OCI-LY3 (cell line): ENCODE results near the gene MSN.
"Not testable (repeated sequence)": the region's sequence is repeated elsewhere in the genome, so short reads cannot be mapped to it uniquely, and the experiment has no call there.

Experiments used
- H2AFZ ChIP-seq: fragments of 200-600, 300-600 bp; shearing (Covaris generic); 2 replicates; pipeline ENCODE4 v1.6.0; 2014; ENCODE audit warnings: antibody characterized with exemption, low read depth, low read length
- H3K27ac ChIP-seq: fragments of 200-600, 300-600 bp; sonication (generic); 2 replicates; pipeline ENCODE4 v1.5.1; 2014; ENCODE audit warnings: mild to moderate bottlenecking, low read length, moderate library complexity, mixed read lengths
- H3K27me3 ChIP-seq: fragments of 200-600, 300-600 bp; sonication (generic); 2 replicates; pipeline ENCODE4 v1.6.1; 2014; ENCODE audit warnings: low read depth, low read length, mixed read lengths
- H3K36me3 ChIP-seq: fragments of 200-600, 300-600 bp; sonication (generic); replicated peaks from 2 replicates; pipeline ENCODE3; 2014; ENCODE audit warnings: low read depth, low read length, mixed read lengths
- H3K4me1 ChIP-seq: fragments of 300-600, 200-600 bp; sonication (generic); 2 replicates; pipeline ENCODE4 v1.6.1; 2014; ENCODE audit warnings: low read length, mixed read lengths
- H3K4me2 ChIP-seq: fragments of 200-600, 300-600 bp; sonication (generic); 2 replicates; pipeline ENCODE4 v1.6.1; 2014; ENCODE audit warnings: low read length, mixed read lengths
- H3K4me3 ChIP-seq: fragments of 300-600, 200-600 bp; sonication (generic); 2 replicates; pipeline ENCODE4 v1.5.1; 2014; ENCODE audit warnings: antibody characterized with exemption, mild to moderate bottlenecking, low read length, moderate library complexity
- H3K79me2 ChIP-seq: fragments of 300-600, 200-600 bp; shearing (Covaris generic); 2 replicates; pipeline ENCODE4 v1.6.1; 2014; ENCODE audit warnings: mild to moderate bottlenecking, low read length, mixed read lengths
- H3K9ac ChIP-seq: fragments of 300-600, 200-600 bp; shearing (Covaris generic); 2 replicates; pipeline ENCODE4 v1.6.0; 2014; ENCODE audit warnings: mild to moderate bottlenecking, low read length, moderate library complexity
- H3K9me3 ChIP-seq: fragments of 200-600, 300-600 bp; shearing (Covaris generic); 2 replicates; pipeline ENCODE4 v1.6.1; 2014; ENCODE audit warnings: low read length, mixed read lengths; ENCODE audit not compliant: insufficient read depth
- H4K20me1 ChIP-seq: fragments of 200-600, 300-600 bp; sonication (generic); 2 replicates; pipeline ENCODE4 v1.6.1; 2016; ENCODE audit warnings: low read length, mixed read lengths; ENCODE audit not compliant: insufficient read depth
- EZH2phosphoT487 ChIP-seq: fragments of 200-600 bp; shearing (Covaris generic); IDR thresholded peaks from 2 replicates; pipeline ENCODE4 v1.6.1; 2018; ENCODE audit warnings: antibody characterized with exemption, mixed run types, low read depth
- TF ChIP-seq, protein P1 (sequence below): fragments of 200-600, 300-600 bp; sonication (generic); IDR thresholded peaks from 2 replicates; pipeline ENCODE4 v1.5.1; 2014; ENCODE audit warnings: antibody characterized with exemption, low read length, low read depth

Gene MSN

GRCh38 chrX:65758505-65758904 lies 91.1 kb downstream of the MSN start:
- Histone ChIP-seq H3K36me3 (no peaks in the 10 kb centered on the region), H3K9me3 (no peaks in the 10 kb centered on the region), H3K4me1 (no peaks in the 10 kb centered on the region), H3K79me2 (no peaks in the 10 kb centered on the region), H3K9ac (no peak overlapping the region), H3K27ac (no peak overlapping the region), H4K20me1 (no peaks in the 10 kb centered on the region), H3K4me3 (no peak overlapping the region), H2AFZ (no peak overlapping the region), H3K27me3 (no peaks in the 10 kb centered on the region), H3K4me2 (no peak overlapping the region)
- no peak for TF ChIP-seq EZH2phosphoT487
- TF ChIP-seq, protein P1, sequence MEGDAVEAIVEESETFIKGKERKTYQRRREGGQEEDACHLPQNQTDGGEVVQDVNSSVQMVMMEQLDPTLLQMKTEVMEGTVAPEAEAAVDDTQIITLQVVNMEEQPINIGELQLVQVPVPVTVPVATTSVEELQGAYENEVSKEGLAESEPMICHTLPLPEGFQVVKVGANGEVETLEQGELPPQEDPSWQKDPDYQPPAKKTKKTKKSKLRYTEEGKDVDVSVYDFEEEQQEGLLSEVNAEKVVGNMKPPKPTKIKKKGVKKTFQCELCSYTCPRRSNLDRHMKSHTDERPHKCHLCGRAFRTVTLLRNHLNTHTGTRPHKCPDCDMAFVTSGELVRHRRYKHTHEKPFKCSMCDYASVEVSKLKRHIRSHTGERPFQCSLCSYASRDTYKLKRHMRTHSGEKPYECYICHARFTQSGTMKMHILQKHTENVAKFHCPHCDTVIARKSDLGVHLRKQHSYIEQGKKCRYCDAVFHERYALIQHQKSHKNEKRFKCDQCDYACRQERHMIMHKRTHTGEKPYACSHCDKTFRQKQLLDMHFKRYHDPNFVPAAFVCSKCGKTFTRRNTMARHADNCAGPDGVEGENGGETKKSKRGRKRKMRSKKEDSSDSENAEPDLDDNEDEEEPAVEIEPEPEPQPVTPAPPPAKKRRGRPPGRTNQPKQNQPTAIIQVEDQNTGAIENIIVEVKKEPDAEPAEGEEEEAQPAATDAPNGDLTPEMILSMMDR, result no peak

- not testable (repeated sequence) for H3K4me3 ChIP-seq, H3K36me3 ChIP-seq, H3K4me1 ChIP-seq, H2AFZ ChIP-seq, H3K4me2 ChIP-seq, H4K20me1 ChIP-seq, H3K27ac ChIP-seq, H3K9me3 ChIP-seq, H3K27me3 ChIP-seq, H3K9ac ChIP-seq, H3K79me2 ChIP-seq
Measured at GRCh38 chrX:65759525-65759924, 92.1 kb downstream of the MSN start.

DNA sequence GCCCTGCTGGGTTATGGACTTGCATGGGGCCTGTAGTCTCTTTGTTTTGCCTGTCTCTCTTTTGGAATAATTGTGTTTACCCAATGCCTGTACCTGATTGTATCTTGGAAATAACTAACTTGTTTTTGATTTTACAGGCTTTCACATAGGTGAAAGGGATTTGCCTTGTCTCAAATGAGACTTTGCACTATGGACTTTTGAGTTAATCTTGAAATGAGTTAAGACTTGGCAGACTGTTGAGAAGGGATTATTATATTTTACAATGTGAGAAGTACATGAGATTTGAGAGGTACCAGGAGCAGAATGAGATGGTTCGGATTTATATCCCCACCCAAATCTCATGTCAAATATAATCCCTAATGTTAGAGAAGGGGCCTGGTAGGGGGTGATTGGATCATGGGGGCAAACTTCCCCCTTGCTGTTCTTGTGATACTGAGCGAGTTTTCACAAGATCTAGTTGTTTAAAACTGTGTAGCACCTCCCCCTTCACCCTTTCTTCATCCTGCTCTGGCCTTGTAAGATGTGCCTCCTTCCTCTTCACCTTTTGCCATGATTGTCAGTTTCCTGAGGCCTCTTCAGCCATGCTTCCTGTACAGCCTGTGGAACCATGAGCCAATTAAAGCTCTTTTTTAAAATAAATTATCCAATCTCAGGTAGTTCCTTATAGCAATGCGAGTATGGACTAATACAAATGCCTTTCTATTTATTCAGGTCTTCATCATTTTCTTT lies 102.3 kb downstream of the MSN start:
- no peaks in the 10 kb centered on the region for H3K4me1 ChIP-seq
- TF ChIP-seq, protein P1, result no peak
- TF ChIP-seq EZH2phosphoT487, result no peak
- no peak overlapping the region for H3K4me2 ChIP-seq
- no peak overlapping the region for H3K27ac ChIP-seq
- no peak overlapping the region for H3K4me3 ChIP-seq
- no peaks in the 10 kb centered on the region for H3K79me2 ChIP-seq
- no peak overlapping the region for H3K9ac ChIP-seq
- H3K9me3 ChIP-seq, result no peaks in the 10 kb centered on the region
- no peak overlapping the region for H2AFZ ChIP-seq
- no peaks in the 10 kb centered on the region for H3K27me3 ChIP-seq
- H3K36me3 ChIP-seq, result no peaks in the 10 kb centered on the region
- no peaks in the 10 kb centered on the region for H4K20me1 ChIP-seq

DNA sequence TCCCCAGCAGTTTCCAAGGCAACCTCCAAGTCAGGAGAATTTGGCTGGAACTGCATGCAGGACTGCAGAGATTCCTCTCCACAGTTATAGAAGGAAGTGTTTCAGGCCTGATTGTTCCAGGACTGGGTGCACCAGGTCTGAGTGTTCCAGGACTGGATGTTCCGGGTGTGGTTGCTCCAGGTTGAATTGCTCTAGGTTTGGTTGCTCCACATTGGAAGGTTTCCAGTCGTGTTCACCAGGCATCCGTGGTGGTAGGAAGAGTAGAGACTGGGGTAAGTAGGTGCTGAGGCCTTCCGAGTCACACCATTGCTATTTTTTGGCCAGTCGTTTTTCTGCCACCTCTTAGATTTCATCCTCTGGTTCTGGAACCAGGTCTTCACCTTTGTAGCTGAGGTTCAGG lies 105.4 kb downstream of the MSN start:
- Histone ChIP-seq H3K4me2 (no peak overlapping the region), H3K4me1 (no peaks in the 10 kb centered on the region), H3K27me3 (no peaks in the 10 kb centered on the region), H2AFZ (no peak overlapping the region), H3K79me2 (no peaks in the 10 kb centered on the region), H4K20me1 (no peaks in the 10 kb centered on the region), H3K4me3 (no peak overlapping the region), H3K27ac (no peak overlapping the region), H3K36me3 (no peaks in the 10 kb centered on the region), H3K9me3 (no peaks in the 10 kb centered on the region), H3K9ac (no peak overlapping the region)
- no peak for TF ChIP-seq EZH2phosphoT487
- TF ChIP-seq, protein P1, result no peak
